Pancreas (tissue), 10 donors: Measurements from ENCODE around the gene CDK11A. TPM values are rescaled to one million over a fixed set of nuclear protein-coding genes. Genes with fewer than 3 reads are reported as not detected.

Experiments
- ATAC-seq, 4 donors: fragments of 200-7000 bp; cut with Tn5 transposase; one replicate each; pipeline versions ENCODE4 v1.8.0 to v1.9.1; 2020; ENCODE audit warnings: mild to moderate bottlenecking in 4 of 4, moderate library complexity in 4 of 4
- DNase-seq, 6 donors: peaks; one replicate each; pipeline ENCODE4 v3.0.0-alpha.2; 2020
- FAIRE-seq: peaks from 2 replicates; lab custom pipeline; 2012; peaks lifted over from hg19 to GRCh38; lab: Jason Lieb, UNC
- H3K27ac ChIP-seq, 4 donors: fragments of 200-600 bp; sonication (generic); 1 replicate in 3 of 4; 2 replicates in 1 of 4; pipeline versions ENCODE4 v1.5.0 to v1.8.0; 2020
- H3K27me3 ChIP-seq, 4 donors: fragments of 200-600 bp; one replicate each; pipeline ENCODE4 v1.8.0; 2021
- H3K36me3 ChIP-seq, 3 donors: fragments of 200-600 bp; sonication (generic) in 1 of 3; one replicate each; pipeline versions ENCODE4 v1.5.0 to v1.8.0; 2020 to 2021
- H3K4me1 ChIP-seq, 3 donors: fragments of 200-600 bp; one replicate each; pipeline ENCODE4 v1.8.0; 2021
- H3K4me3 ChIP-seq, 4 donors: fragments of 200-600 bp; sonication (generic) in 2 of 4; one replicate each; pipeline versions ENCODE4 v1.5.0 to v1.8.0; 2020 to 2021
- H3K9me3 ChIP-seq, 4 donors: fragments of 200-600 bp; one replicate each; pipeline ENCODE4 v1.8.0; 2021
- WGBS, 2 donors: extraction: QIAGEN DNeasy Blood & Tissue Kit; methylation state at CpG; one replicate each; pipeline ENCODE4 v1.1.7; 2013; 5-methylcytosine and 5-hydroxymethylcytosine counted together
- intact Hi-C, 3 donors: fragments of 100-400 bp; cut with DNase I; formaldehyde crosslinking; loops; one replicate each; pipeline versions ENCODE4 v1.11.1 to v1.14.2; 2022
- polyA plus RNA-seq, 2 donors: library from polyadenylated mRNA; stranded (reverse); fragments of 200-250 nt; gene quantifications; one replicate each; pipeline ENCODE4 v1.2.3, GENCODE V29; 2013
- total RNA-seq, 6 donors: library from RNA; stranded (reverse); fragmentation: NEBNext Ultra II Directional in 4 of 6; extraction: Animal tissue kit (Norgen Biotek cat#: 25700) in 4 of 6; gene quantifications; one replicate each; pipeline versions ENCODE4 v1.2.1 to v1.2.4, GENCODE V29; 2021 to 2023
- TF ChIP-seq, protein P1 (sequence below), 4 donors: fragments of 200-600 bp; sonication (generic) in 3 of 4; IDR thresholded peaks; one replicate each; pipeline versions ENCODE4 v1.5.0 to v1.8.0; 2021; ENCODE audit warnings: antibody characterized with exemption in 4 of 4
- donor health status: healthy with polysubstance abuse.
- donor health status: DM: no; HTN: no; CAD: no; lungs with moderate emphysema.
- donor health status: DM: no; HTN: no; CAD: no.
- donor health status: control.
- donor health status: control.
- donor health status: Bipolar disorder and iron deficiency.
- donor health status: DM: yes; HTN: yes; CAD: no.
- donor health status: DM: no; HTN: no; CAD: no.
- donor health status: DM: no; HTN: no; CAD: no.
- donor health status: DM: yes; HTN: yes; CAD: no.

The CDK11A gene
- total and polyA plus RNA-seq, 8 donors: 13.2 to 111 (median 17.8) TPM

DNA sequence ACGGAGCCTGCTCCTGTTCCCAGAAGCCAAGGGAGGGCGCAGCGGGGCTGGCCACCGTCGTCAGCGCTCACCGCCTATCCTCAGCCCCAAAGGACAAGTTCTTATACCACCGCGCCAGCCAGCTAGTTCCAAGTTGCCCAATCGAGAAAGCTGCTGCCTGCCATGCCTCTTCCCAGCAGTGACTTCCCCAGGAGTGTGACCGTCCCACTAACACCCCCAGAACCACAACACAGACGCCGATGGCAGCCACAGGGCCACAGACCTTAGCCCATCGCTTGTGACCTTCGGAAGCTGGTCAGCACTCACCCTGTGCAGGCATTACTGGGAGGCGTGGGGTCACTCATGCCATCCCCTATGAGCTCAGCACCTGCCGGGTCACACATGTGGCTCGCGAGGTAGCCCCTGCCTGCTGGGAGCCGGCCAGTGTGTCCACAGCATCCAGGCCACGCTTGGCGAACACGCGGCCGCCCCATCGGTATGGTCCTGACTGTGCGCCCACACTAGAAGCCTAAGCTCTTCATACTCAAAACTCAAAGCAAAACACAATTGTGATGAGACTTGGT, 34.0 kb upstream of the CDK11A start:
- H3K27ac ChIP-seq: peak overlapping the region; percentile 47 to 80 (median 64)
- ATAC-seq: no peak
- FAIRE-seq: no peak
- H3K36me3 ChIP-seq: peaks cover 0 to 31% (median 5%) of the 10 kb centered on the region in 3 donors
- no peaks in the 10 kb centered on the region for H3K27me3 ChIP-seq
- TF ChIP-seq, protein P1, sequence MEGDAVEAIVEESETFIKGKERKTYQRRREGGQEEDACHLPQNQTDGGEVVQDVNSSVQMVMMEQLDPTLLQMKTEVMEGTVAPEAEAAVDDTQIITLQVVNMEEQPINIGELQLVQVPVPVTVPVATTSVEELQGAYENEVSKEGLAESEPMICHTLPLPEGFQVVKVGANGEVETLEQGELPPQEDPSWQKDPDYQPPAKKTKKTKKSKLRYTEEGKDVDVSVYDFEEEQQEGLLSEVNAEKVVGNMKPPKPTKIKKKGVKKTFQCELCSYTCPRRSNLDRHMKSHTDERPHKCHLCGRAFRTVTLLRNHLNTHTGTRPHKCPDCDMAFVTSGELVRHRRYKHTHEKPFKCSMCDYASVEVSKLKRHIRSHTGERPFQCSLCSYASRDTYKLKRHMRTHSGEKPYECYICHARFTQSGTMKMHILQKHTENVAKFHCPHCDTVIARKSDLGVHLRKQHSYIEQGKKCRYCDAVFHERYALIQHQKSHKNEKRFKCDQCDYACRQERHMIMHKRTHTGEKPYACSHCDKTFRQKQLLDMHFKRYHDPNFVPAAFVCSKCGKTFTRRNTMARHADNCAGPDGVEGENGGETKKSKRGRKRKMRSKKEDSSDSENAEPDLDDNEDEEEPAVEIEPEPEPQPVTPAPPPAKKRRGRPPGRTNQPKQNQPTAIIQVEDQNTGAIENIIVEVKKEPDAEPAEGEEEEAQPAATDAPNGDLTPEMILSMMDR (IDR thresholded peaks at IDR 0.05): no peak
- no peaks in the 10 kb centered on the region for H3K9me3 ChIP-seq
- WGBS, 2 donors: 85 to 91% methylated on average over 27 of the region's 27 CpGs
- intact Hi-C loops: no loop called here
- DNase-seq: peak in 1 of 6 donors; percentile 69
- H3K4me3 ChIP-seq: no peak overlapping the region
- peaks cover 10 to 14% (median 11%) of the 10 kb centered on the region in 3 donors for H3K4me1 ChIP-seq

DNA sequence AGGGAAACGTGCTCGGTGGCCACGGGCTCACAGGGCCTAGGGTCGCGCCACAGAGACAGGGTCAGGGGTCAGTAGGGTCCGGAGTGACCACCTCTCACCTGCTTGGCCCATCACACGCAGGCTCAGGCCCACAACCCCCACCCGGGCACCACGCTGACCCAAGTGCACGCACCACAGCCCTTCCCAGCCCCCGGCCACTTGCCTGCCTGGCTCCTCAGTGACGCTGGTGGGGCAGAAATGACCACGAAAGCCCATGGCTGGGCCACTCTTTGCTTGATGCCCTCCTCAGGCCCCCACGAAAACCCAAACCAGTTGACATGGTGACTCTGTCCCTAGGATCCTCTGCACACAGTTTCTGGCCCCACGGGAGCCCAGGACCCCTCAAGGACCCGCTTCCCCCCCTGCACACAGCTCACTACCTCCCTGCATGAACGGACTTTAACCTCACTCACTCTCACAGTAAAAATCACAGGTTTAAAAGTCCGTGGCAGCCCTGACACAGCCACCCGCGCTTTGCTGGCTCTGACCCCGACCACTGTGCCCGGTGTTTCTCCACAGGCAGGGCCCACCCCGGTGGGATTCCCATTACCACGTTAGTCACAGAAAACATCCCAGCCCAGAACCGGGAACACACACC, 33.4 kb upstream of the CDK11A start:
- 88% methylated on average over 25 of the region's 25 CpGs for WGBS, 2 donors
- FAIRE-seq (no peak), ATAC-seq (no peak), DNase-seq (peak in 1 of 6 donors; percentile 67)
- TF ChIP-seq, protein P1 (IDR thresholded peaks at IDR 0.05): no peak
- H3K9me3 ChIP-seq: no peaks in the 10 kb centered on the region
- H3K27me3 ChIP-seq: no peaks in the 10 kb centered on the region
- H3K27ac ChIP-seq: peak overlapping the region in 2 of 4 donors; percentile 63 to 80
- peaks cover 0 to 34% (median 5%) of the 10 kb centered on the region in 3 donors for H3K36me3 ChIP-seq
- H3K4me1 ChIP-seq: peaks cover 10 to 14% (median 11%) of the 10 kb centered on the region in 3 donors
- H3K4me3 ChIP-seq: no peak overlapping the region
- intact Hi-C loops: no loop called here

DNA sequence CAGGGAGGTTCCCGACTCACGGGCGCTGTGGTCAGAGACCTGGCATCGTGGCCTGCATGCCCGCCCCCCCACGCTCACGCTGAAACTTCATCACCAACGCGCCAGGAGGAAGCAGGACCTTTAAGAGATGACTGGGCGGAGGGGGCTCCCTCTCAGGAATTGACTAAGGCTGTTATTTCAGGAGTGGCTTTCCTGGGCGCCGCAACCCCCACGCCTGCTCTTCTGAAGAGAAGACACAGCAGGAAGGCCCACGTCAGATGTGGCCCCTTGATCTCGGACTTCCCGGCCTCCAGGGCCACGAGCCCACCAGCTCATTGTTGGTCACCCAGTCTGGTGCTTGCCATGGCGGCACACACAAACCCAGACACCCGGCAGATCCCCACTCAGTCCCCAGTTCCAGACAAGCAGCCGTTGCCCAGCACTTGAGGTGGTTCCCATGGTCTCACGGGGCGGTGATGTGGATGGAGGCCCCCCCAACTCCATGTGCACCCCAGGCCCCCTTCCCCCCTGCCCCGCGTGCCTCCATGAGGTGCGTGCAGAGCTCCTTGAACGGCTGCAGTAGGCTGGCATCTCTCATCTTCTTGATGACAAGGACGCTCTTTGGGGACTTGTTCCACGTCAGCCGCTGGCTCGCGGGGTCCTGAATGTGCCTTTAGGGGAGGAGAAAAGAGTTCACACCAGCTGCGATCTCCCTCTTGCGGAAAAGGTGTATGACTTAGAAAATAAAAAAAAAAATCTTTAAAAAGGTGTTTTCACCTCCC, 32.7 kb upstream of the CDK11A start:
- peaks cover 10 to 14% (median 11%) of the 10 kb centered on the region in 3 donors for H3K4me1 ChIP-seq
- H3K27me3 ChIP-seq: no peaks in the 10 kb centered on the region
- H3K36me3 ChIP-seq: peaks cover 0 to 34% (median 5%) of the 10 kb centered on the region in 3 donors
- H3K27ac ChIP-seq: no peak overlapping the region
- ATAC-seq: no peak
- TF ChIP-seq, protein P1 (IDR thresholded peaks at IDR 0.05): no peak
- no peak for FAIRE-seq
- DNase-seq: peak in 1 of 6 donors; percentile 55
- intact Hi-C loops: no loop called here
- no peaks in the 10 kb centered on the region for H3K9me3 ChIP-seq
- no peak overlapping the region for H3K4me3 ChIP-seq
- WGBS, 2 donors: 90% methylated on average over 32 to 33 of the region's 33 CpGs

DNA sequence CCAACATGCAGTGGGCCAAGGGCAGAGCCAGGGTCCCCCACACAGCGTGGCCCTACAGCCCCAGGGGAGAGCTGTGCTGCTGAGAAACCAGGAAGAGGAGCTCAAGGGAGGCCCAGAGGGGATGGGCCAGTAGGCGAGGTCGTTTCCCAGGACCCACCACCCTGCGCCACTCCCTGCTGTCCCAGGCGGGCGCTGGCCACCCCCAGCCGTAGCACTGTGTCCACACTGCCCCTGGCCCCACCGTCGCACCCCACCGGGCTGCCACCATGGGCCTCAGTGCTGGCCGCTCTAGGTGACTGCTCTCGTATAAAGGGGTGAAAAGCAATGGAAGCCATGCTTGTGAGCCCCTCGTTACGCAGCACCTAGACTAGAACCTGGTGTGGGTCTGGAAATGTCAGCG, 31.7 kb upstream of the CDK11A start:
- Histone ChIP-seq H3K4me1 (peaks cover 10 to 14% (median 11%) of the 10 kb centered on the region in 3 donors), H3K27ac (no peak overlapping the region), H3K4me3 (no peak overlapping the region), H3K9me3 (no peaks in the 10 kb centered on the region), H3K36me3 (peaks cover 0 to 28% (median 5%) of the 10 kb centered on the region in 3 donors), H3K27me3 (no peaks in the 10 kb centered on the region)
- ATAC-seq (no peak), DNase-seq (peak in 1 of 6 donors; percentile 67), FAIRE-seq (no peak)
- 86 to 89% methylated on average over 14 to 15 of the region's 15 CpGs for WGBS, 2 donors
- TF ChIP-seq, protein P1 (IDR thresholded peaks at IDR 0.05): no peak
- intact Hi-C loops: no loop called here
